ENCODE measurements around the gene BCORL1. TPM values are rescaled to one million over a fixed set of nuclear protein-coding genes. Genes with fewer than 3 reads are reported as not detected.

The BCORL1 gene
- total RNA-seq, 1 donor from 2014 or later: 10.3 TPM

DNA sequence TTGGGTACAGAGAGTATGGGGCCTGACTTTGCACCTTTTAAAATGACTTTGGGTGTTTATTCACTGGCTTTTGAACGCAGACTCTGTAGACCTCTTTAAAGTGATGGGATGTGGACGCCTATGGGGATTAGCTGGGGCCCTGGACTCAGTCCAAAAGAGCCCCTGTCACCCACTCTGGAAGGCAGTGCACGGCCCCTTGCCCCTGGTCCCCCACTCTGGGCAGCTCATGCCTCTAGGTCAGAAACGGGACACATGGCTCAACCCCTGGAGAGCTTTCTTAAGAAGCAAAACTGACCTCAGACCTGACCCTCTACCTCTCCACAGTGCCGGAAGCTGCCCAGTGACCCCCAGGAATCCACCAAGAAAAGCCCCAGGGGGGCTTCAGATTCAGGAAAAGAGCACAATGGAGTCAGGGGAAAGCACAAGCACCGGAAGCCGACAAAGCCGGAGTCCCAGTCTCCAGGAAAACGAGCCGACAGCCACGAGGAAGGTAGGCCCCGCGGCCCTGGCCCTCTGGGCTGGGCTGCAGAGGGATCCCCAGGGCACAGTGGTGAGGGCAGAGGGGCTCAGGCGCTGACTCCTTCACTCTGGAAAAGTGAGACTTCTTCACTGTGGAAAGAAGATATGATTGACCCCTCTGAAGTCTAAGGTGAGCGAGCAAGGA lies 38.4 kb downstream of the BCORL1 start:
- no peak for DNase-seq (ENCODE audit: low spot score in 2 of 2)
- intact Hi-C loops (cut with DNase I): no loop called here

DNA sequence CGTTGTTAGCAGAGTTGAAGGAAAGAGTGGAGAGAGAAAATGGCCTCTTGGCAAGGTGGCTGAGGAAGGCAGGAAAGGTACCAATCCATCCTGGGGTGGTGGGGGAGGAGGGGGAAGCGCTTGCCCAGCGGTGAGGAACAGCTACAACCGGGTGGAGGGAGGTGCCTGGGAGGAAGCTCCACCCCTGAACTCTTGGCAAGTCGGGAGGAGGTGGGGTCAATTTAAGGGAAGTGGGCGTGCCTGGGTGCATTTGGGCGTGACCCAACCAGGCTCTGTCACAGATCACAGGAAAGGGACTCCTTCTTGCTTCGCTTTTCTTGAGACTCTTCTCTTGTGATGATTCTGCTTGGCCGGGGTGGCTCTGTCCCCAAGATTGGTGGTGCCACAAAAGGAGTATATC lies 41.7 kb downstream of the BCORL1 start:
- peak; percentile 57 to 87 for DNase-seq (ENCODE audit: low spot score in 2 of 2)
- H3K4me3 ChIP-seq: no peak overlapping the region
- H3K9me3 ChIP-seq: no peaks in the 10 kb centered on the region
- H3K36me3 ChIP-seq: peaks cover 16 to 35% of the 10 kb centered on the region in 2 donors
- intact Hi-C loops (cut with DNase I): loop anchor here (2.0 kb wide), 2 partner anchors 41 to 97 kb away; partner anchors contain the start of gene BCORL1
- TF ChIP-seq, protein P1, sequence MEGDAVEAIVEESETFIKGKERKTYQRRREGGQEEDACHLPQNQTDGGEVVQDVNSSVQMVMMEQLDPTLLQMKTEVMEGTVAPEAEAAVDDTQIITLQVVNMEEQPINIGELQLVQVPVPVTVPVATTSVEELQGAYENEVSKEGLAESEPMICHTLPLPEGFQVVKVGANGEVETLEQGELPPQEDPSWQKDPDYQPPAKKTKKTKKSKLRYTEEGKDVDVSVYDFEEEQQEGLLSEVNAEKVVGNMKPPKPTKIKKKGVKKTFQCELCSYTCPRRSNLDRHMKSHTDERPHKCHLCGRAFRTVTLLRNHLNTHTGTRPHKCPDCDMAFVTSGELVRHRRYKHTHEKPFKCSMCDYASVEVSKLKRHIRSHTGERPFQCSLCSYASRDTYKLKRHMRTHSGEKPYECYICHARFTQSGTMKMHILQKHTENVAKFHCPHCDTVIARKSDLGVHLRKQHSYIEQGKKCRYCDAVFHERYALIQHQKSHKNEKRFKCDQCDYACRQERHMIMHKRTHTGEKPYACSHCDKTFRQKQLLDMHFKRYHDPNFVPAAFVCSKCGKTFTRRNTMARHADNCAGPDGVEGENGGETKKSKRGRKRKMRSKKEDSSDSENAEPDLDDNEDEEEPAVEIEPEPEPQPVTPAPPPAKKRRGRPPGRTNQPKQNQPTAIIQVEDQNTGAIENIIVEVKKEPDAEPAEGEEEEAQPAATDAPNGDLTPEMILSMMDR (IDR thresholded peaks at IDR 0.05): no peak
- no peaks in the 10 kb centered on the region for H3K4me1 ChIP-seq
- no peak overlapping the region for H3K27ac ChIP-seq
- no peaks in the 10 kb centered on the region for H3K27me3 ChIP-seq

More for the DNA sequence above, 38.4 kb downstream of the BCORL1 start:
- no peaks in the 10 kb centered on the region for H3K27me3 ChIP-seq
- no peaks in the 10 kb centered on the region for H3K9me3 ChIP-seq
- TF ChIP-seq, protein P1 (IDR thresholded peaks at IDR 0.05): no peak
- no peak overlapping the region for H3K4me3 ChIP-seq
- no peaks in the 10 kb centered on the region for H3K4me1 ChIP-seq
- no peak overlapping the region for H3K27ac ChIP-seq
- peaks cover 18 to 28% of the 10 kb centered on the region in 2 donors for H3K36me3 ChIP-seq

DNA sequence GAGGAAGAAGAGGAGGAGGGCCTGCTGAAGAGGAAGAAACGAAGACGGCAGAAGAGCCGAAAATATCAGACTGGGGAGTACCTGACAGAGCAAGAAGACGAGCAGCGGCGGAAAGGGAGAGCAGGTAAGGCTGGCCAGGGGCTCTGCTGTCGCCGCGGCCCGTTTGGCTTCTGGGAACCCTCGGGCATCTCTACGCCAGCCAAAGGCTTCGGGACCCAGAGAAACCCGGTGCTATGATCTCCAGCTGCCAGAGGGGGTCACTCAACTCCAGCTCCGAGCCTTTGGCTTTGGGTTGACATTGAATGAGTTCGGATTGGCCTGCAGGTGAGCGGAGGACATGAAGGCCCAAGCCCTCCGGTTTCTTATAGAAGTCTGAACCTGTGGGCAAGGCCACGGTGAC lies 42.8 kb downstream of the BCORL1 start:
- H3K4me3 ChIP-seq: no peak overlapping the region
- H3K9me3 ChIP-seq: no peaks in the 10 kb centered on the region

DNA sequence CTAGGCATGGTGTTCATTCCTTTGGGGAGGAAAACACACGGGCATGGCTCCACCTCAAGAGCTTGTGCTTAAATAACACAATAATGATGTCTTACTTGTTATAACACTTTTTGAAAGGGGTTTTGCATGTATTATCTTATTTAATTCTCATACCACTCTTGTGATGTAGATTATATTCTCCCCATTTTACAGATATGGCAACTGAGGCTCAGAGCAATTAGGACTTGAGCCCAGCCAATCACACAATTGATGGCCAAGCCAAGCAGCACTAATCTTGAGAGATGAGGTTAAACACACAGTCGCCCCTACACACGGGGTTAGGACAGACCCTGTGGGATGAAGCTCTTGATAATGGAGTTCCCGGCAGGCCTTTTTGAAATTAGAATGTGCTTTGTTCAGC lies 45.1 kb downstream of the BCORL1 start:
- Histone ChIP-seq H3K4me1 (no peaks in the 10 kb centered on the region), H3K4me3 (no peak overlapping the region), H3K36me3 (peaks cover 11 to 34% of the 10 kb centered on the region in 2 donors), H3K27me3 (no peaks in the 10 kb centered on the region), H3K27ac (no peak overlapping the region), H3K9me3 (no peaks in the 10 kb centered on the region)
- intact Hi-C loops (cut with DNase I): no loop called here
- TF ChIP-seq, protein P1 (IDR thresholded peaks at IDR 0.05): no peak
- DNase-seq (ENCODE audit: low spot score in 2 of 2): no peak

More for the DNA sequence above, 42.8 kb downstream of the BCORL1 start:
- TF ChIP-seq, protein P1 (IDR thresholded peaks at IDR 0.05): no peak
- intact Hi-C loops (cut with DNase I): loop anchor here (2.0 kb wide), 2 partner anchors 42 to 98 kb away; partner anchors contain the start of gene BCORL1
- Histone ChIP-seq H3K27ac (no peak overlapping the region), H3K36me3 (peaks cover 20 to 38% of the 10 kb centered on the region in 2 donors), H3K4me1 (no peaks in the 10 kb centered on the region), H3K27me3 (no peaks in the 10 kb centered on the region)
- no peak for DNase-seq (ENCODE audit: low spot score in 2 of 2)

DNA sequence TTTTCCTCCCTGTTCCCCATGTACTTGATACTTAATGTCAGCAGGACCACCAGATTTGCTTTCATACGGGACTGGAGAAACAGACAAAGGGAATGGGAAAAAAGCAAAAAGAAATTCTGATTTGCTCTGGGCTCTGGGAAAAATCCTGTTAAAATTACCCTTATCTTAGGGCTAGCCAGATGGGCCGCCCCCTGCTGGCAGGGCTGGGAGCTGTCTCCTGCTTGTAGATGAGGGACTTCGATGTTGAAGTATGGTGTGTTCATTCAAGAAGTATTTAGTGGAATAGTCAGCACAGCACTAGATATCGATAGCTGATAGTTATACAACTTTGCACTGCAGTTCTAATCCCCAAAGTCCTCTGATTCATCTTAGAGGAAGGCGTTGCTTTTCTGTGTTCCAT lies 45.8 kb downstream of the BCORL1 start:
- DNase-seq (ENCODE audit: low spot score in 2 of 2): no peak
- Histone ChIP-seq H3K4me1 (no peaks in the 10 kb centered on the region), H3K4me3 (no peak overlapping the region), H3K9me3 (no peaks in the 10 kb centered on the region), H3K36me3 (peaks cover 11 to 28% of the 10 kb centered on the region in 2 donors), H3K27me3 (no peaks in the 10 kb centered on the region), H3K27ac (no peak overlapping the region)
- intact Hi-C loops (cut with DNase I): no loop called here
- TF ChIP-seq, protein P1 (IDR thresholded peaks at IDR 0.05): peak; percentile 31 to 54 (median 47)

Data from ascending aorta (tissue), 2 donors.